TTC549 (cell line): ENCODE data around the gene TCOF1.

Experiments used
- FAIRE-seq: peaks from 2 replicates; lab custom pipeline; 2012; peaks lifted over from hg19 to GRCh38; lab: Jason Lieb, UNC

TCOF1 gene

GRCh38 chr5:150350524-150351344, 6.8 kb upstream of the TCOF1 start:
- no peak for FAIRE-seq

- no peak for FAIRE-seq
Observed at GRCh38 chr5:150352244-150353031, 5.1 kb upstream of the TCOF1 start.

GRCh38 chr5:150353032-150353675, 4.3 kb upstream of the TCOF1 start:
- no peak for FAIRE-seq

GRCh38 chr5:150355791-150356190, 1.7 kb upstream of the TCOF1 start:
- no peak for FAIRE-seq

GRCh38 chr5:150356575-150357294, 762 bp upstream of the TCOF1 start:
- no peak for FAIRE-seq

GRCh38 chr5:150358261-150359095, 981 bp downstream of the TCOF1 start:
- no peak for FAIRE-seq

- no peak for FAIRE-seq
Observed at GRCh38 chr5:150361301-150361700, 3.8 kb downstream of the TCOF1 start.

- FAIRE-seq, result no peak
Observed at GRCh38 chr5:150363185-150363584, 5.7 kb downstream of the TCOF1 start.

- no peak for FAIRE-seq
Observed at GRCh38 chr5:150364004-150364403, 6.5 kb downstream of the TCOF1 start.

- FAIRE-seq, result no peak
Observed at GRCh38 chr5:150368526-150368925, 11.0 kb downstream of the TCOF1 start.

GRCh38 chr5:150372639-150373038, 15.1 kb downstream of the TCOF1 start:
- FAIRE-seq, result no peak

GRCh38 chr5:150374651-150375050, 17.2 kb downstream of the TCOF1 start:
- no peak for FAIRE-seq

- no peak for FAIRE-seq
Observed at GRCh38 chr5:150376799-150377771, 19.6 kb downstream of the TCOF1 start.

- no peak for FAIRE-seq
Observed at GRCh38 chr5:150377964-150378694, 20.6 kb downstream of the TCOF1 start.

GRCh38 chr5:150384701-150385100, 27.2 kb downstream of the TCOF1 start:
- no peak for FAIRE-seq

GRCh38 chr5:150386024-150386855, 28.7 kb downstream of the TCOF1 start:
- no peak for FAIRE-seq

GRCh38 chr5:150389531-150390266, 32.2 kb downstream of the TCOF1 start:
- no peak for FAIRE-seq
